GM18867 (cell line): ENCODE measurements around the gene MEMO1.

ENCODE experiments used
- ATAC-seq: cut with Tn5 transposase; IDR thresholded peaks from one replicate; pipeline ENCODE4 v1.9.1; 2021; ENCODE audit warnings: mild to moderate bottlenecking, moderate library complexity; ENCODE audit not compliant: unreplicated experiment

The MEMO1 gene

DNA sequence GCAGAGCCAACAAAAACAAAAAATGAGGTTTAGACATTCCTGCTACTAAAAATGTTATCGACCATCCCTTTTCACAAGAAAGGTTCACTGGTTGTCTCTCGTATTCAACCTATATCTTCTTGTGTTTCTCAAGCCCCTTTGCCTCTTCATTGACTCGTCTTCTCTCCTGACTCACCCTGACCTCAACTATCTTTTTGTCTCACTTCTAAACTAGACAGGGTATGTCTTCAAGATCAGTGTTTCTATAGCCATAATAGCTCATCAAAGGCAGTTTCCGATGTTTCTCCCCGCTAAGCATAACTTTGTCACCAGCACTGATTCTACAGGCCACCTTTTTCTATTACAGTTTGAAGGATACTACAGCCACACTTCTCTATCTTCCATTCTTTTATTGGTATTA lies 178.4 kb downstream of the MEMO1 start:
- ATAC-seq: no peak

DNA sequence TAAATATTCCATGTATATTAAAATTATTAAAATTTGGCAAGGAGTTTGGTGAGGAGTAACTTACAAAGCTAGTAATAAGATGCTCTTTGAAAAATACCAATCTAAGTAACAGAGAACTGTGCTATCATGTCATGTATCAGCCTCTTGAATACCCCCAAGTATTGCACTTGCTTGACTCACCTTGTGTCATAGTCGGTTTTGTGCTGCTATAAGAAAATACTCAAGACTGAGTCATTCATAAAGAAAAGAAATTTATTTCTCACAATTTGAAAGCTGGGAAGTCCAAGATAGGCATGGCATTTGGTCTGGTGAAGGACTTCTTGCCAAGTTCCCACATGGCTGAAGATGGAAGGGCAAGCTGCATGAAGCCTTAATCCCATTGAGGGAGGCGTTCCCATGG lies 179.2 kb downstream of the MEMO1 start:
- ATAC-seq: no peak

DNA sequence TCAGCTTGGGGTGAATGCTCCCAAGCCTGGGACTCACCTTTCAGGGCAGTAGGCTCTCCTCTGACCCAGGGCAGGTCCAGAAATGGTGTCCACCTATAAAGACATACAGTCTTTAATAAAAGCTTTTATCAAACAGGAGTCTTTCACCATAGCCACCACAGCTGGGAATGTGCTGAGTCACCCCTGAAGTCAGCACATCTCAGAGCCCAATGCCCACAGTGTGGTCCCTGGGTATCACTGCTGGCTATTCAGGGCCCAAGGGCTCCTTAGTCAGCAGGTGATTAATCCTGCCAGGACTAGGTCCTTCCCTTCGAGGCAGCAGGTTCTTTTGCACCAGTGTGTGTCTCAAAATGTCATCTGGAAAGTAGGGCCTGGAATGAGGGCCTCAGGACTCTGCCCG lies 181.9 kb downstream of the MEMO1 start:
- ATAC-seq: no peak

DNA sequence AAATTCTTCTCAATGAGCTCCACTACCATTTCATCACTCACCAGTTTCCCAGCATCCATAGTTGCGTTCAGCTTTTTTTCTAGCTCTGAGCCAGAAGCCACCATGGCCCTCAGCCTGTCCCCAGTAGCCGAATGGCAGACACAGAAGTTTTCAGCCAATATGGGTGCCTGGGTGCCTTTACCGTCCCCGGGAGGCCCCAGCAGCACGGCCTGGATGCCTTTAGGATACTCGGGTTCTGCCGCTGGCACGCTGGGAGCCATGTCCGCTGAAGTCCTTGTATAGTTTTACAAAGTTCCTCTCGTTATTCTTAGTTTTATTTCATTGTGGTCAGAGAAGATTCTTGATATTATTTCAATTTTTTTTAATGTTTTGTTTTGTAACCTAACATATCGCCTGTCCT lies 187.2 kb downstream of the MEMO1 start:
- no peak for ATAC-seq

DNA sequence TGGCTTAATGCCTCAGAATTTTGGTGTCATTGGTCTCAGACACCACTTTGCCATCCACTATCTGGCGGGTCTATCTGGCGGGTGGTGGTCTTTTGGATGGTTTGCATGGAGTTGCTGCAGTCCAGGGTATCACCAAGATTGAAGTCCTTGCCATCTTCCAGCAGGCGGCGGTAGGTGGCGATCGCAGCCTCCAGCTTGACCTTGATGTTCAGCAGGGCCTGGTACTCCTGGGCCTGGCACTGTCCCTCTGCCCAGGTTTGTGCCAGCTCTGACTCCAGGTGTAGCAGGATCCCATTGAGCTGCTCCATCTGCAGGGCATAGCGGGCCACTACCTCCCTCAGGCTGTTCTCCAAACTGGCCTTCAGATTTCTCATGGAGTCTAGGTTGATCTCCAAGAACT lies 188.2 kb downstream of the MEMO1 start:
- no peak for ATAC-seq
